Caki2 (cell line): Measurements from ENCODE around the gene USP13. TPM values are rescaled to one million over a fixed set of nuclear protein-coding genes. Genes with fewer than 3 reads are reported as not detected.
"Not testable (repeated sequence)": the region's sequence is repeated elsewhere in the genome, so short reads cannot be mapped to it uniquely, and the experiment has no call there.

Experiments used
- DNase-seq: peaks from one replicate; pipeline ENCODE4 v3.0.0-alpha.2; 2015; ENCODE audit warnings: low read depth
- in situ Hi-C: cut with HindIII; loops from 2 replicates; pipeline ENCODE4 v1.10.0; 2016; ENCODE audit warnings: low sequenced_read_pairs, low pct_unique_long_range_greater_than_20kb, mixed read lengths
- total RNA-seq: library from RNA; depleted of rRNA; stranded (reverse); fragments of >200 nt; shearing (Covaris generic); gene quantifications from 2 replicates; pipeline ENCODE4 v1.2.3, GENCODE V29; 2014; ENCODE audit warnings: low replicate concordance; rRNA removed

USP13 gene
- total RNA-seq: 16.7 and 18.5 TPM in 2 replicates

- peak; percentile 81 for DNase-seq
- in situ Hi-C loops: no loop called here
Measured at GRCh38 chr3:179652447-179653095, at the start of gene USP13. USP13 (plus strand) TSS chr3:179653040; CDS start chr3:179653226, 186 bp downstream.

- in situ Hi-C loops: no loop called here
- no peak for DNase-seq
Measured at GRCh38 chr3:179603321-179603720, 49.5 kb upstream of the USP13 start.

- in situ Hi-C loops: no loop called here
Measured at GRCh38 chr3:179603831-179604230, 49.0 kb upstream of the USP13 start.

GRCh38 chr3:179604321-179605078, 48.3 kb upstream of the USP13 start, which contains the start of the genes MRPL47 and NDUFB5:
MRPL47 (minus strand) TSS chr3:179604638; CDS start chr3:179604624, 14 bp downstream.
NDUFB5 (plus strand) TSS chr3:179604794; CDS start chr3:179604816, 22 bp downstream.
- in situ Hi-C loops: no loop called here
- peak; percentile 95 for DNase-seq

More at GRCh38 chr3:179603831-179604230, 49.0 kb upstream of the USP13 start:
- peak; percentile 14 for DNase-seq

- in situ Hi-C loops: no loop called here
- no peak for DNase-seq
Measured at GRCh38 chr3:179606534-179607085, 46.2 kb upstream of the USP13 start.

GRCh38 chr3:179608931-179609720, 43.7 kb upstream of the USP13 start:
- in situ Hi-C loops: no loop called here

GRCh38 chr3:179610066-179610465, 42.8 kb upstream of the USP13 start:
- in situ Hi-C loops: no loop called here
- no peak for DNase-seq

More at GRCh38 chr3:179608931-179609720, 43.7 kb upstream of the USP13 start:
- DNase-seq: no peak

GRCh38 chr3:179613807-179614206, 39.0 kb upstream of the USP13 start:
- DNase-seq: no peak
- in situ Hi-C loops: no loop called here

- no peak for DNase-seq
- in situ Hi-C loops: no loop called here
Measured at GRCh38 chr3:179615458-179616173, 37.2 kb upstream of the USP13 start.

- in situ Hi-C loops: no loop called here
- no peak for DNase-seq
Measured at GRCh38 chr3:179622023-179622422, 30.8 kb upstream of the USP13 start.

GRCh38 chr3:179624451-179624850, 28.4 kb upstream of the USP13 start:
- DNase-seq: no peak
- in situ Hi-C loops: no loop called here

GRCh38 chr3:179630753-179631451, 21.9 kb upstream of the USP13 start:
- in situ Hi-C loops: no loop called here
- no peak for DNase-seq

GRCh38 chr3:179640469-179640868, 12.4 kb upstream of the USP13 start:
- DNase-seq: no peak
- in situ Hi-C loops: no loop called here

- in situ Hi-C loops: no loop called here
- no peak for DNase-seq
Measured at GRCh38 chr3:179642871-179643270, 10.0 kb upstream of the USP13 start.

GRCh38 chr3:179643837-179644236, 9.0 kb upstream of the USP13 start:
- in situ Hi-C loops, DNase-seq: not testable (repeated sequence)

- in situ Hi-C loops: no loop called here
- no peak for DNase-seq
Measured at GRCh38 chr3:179646177-179646576, 6.7 kb upstream of the USP13 start.
